PC-9 (cell line): Measurements from ENCODE around the gene PEX14. TPM values are rescaled to one million over a fixed set of nuclear protein-coding genes. Genes with fewer than 3 reads are reported as not detected.

Experiments used
- BruUV-seq: library from RNA; stranded (reverse); fragments of 400-500 nt; replicated peaks from 2 replicates; lab custom pipeline; 2021; lab: Mats Ljungman, UMichigan
- CTCF ChIA-PET: fragments of 300-600 bp; sonication (Branson Sonifier 250); formaldehyde crosslinking; loops from one replicate; lab custom pipeline; 2022; ENCODE audit warnings: antibody characterized with exemption; lab: Charles Lee
- POLR2A ChIA-PET: fragments of 300-600 bp; sonication (Branson Sonifier 250); formaldehyde crosslinking; loops from one replicate; lab custom pipeline; 2022; ENCODE audit warnings: antibody characterized with exemption; ENCODE audit not compliant: unreplicated experiment; lab: Charles Lee
- DNase-seq, 2 experiments: peaks; one replicate each; pipeline versions ENCODE4 v3.0.0 to v3.0.0-alpha.2; 2015 to 2022; ENCODE audit warnings: mixed read lengths in 1 of 2
- H2AFZ ChIP-seq: fragments of 200-600 bp; sonication (generic); 2 replicates; pipeline ENCODE4 v1.8.1; 2017; ENCODE audit warnings: antibody characterized with exemption
- H3F3A ChIP-seq: fragments of 200-600 bp; sonication (generic); 2 replicates; pipeline ENCODE4 v1.8.1; 2017; ENCODE audit warnings: antibody characterized with exemption, mild to moderate bottlenecking, low read depth; ENCODE audit not compliant: insufficient read depth
- H3K27ac ChIP-seq: fragments of 200-600 bp; sonication (generic); 2 replicates; pipeline ENCODE4 v1.6.1; 2016; ENCODE audit warnings: mixed run types
- H3K27me3 ChIP-seq: fragments of 200-600 bp; sonication (generic); 2 replicates; pipeline ENCODE4 v1.6.1; 2016; ENCODE audit warnings: low read depth, mixed run types; ENCODE audit not compliant: insufficient read depth
- H3K36me3 ChIP-seq: fragments of 200-600 bp; sonication (generic); 2 replicates; pipeline ENCODE4 v1.6.1; 2016; ENCODE audit warnings: low read depth, mixed run types
- H3K4me1 ChIP-seq: fragments of 200-600 bp; sonication (generic); replicated peaks from 2 replicates; pipeline ENCODE4 v1.6.1; 2016; ENCODE audit warnings: mixed run types; ENCODE audit not compliant: insufficient read depth
- H3K4me2 ChIP-seq: fragments of 200-600 bp; sonication (generic); 2 replicates; pipeline ENCODE4 v1.6.1; 2017; ENCODE audit warnings: mixed run types
- H3K4me3 ChIP-seq: fragments of 200-600 bp; sonication (generic); 2 replicates; pipeline ENCODE4 v1.6.1; 2016; ENCODE audit warnings: mixed run types
- H3K79me2 ChIP-seq: fragments of 200-600 bp; sonication (generic); 2 replicates; pipeline ENCODE4 v1.6.1; 2017; ENCODE audit warnings: low read depth, mixed run types
- H3K9me2 ChIP-seq: fragments of 200-600 bp; sonication (generic); 2 replicates; pipeline ENCODE4 v1.8.1; 2017; ENCODE audit warnings: mild to moderate bottlenecking; ENCODE audit not compliant: insufficient read depth
- H3K9me3 ChIP-seq: fragments of 200-600 bp; sonication (generic); 2 replicates; pipeline ENCODE4 v1.8.1; 2016; ENCODE audit warnings: low read depth; ENCODE audit not compliant: insufficient read depth
- H4K20me1 ChIP-seq: fragments of 200-600 bp; sonication (generic); 2 replicates; pipeline ENCODE4 v1.8.1; 2017; ENCODE audit not compliant: insufficient read depth
- EZH2 ChIP-seq: fragments of 200-600 bp; sonication (generic); IDR thresholded peaks from 2 replicates; pipeline ENCODE4 v1.8.0; 2017; ENCODE audit warnings: antibody characterized with exemption, low read depth
- intact Hi-C: fragments of 100-400 bp; cut with micrococcal nuclease; formaldehyde crosslinking; loops from one replicate; pipeline ENCODE4 v1.10.0; 2022; ENCODE audit not compliant: unreplicated experiment
- total RNA-seq: library from RNA; stranded (reverse); gene quantifications from 2 replicates; pipeline ENCODE4 v1.2.3, GENCODE V29; 2021
- TF ChIP-seq, protein P1 (sequence below): fragments of 200-600 bp; sonication (generic); conservative IDR thresholded peaks from 2 replicates; pipeline ENCODE4 v1.6.1; 2017; ENCODE audit warnings: mixed run types, antibody characterized with exemption, mild to moderate bottlenecking, moderate library complexity

PEX14 gene
- total RNA-seq, 1 experiment from 2014 or later, result 28.3 TPM

DNA sequence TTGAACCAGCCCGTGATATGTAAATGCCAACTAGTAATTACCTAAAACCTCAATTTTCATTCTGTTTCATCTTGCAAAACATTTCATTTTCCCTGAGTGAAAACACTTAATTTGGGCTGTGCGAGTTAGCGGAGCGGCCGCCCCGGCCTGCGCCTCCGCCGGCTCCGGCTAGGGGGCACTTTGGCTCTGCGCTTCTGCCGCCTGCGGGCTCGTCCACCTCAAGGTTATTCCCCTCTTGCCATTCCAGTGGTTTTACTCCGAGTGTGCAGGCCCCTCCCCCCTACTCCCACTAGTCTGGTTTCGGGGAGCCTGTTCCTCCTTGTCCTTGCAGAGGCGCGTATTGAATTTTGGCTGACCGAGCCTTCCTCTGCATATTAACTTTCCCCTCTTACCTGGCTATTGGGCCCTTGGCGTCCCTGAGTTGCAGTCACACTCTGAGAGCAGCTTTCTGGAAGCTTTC, 55.6 kb downstream of the PEX14 start:
- DNase-seq, result peak in 1 of 2 experiments; percentile 68
- intact Hi-C loops, result loop anchor here (1.0 to 5.0 kb wide), 3 partner anchors 69 to 336 kb away; no protein-coding TSS in a partner anchor
- Histone ChIP-seq H3K9me3 (no peaks in the 10 kb centered on the region), H3K4me2 (no peak overlapping the region), H3K9me2 (no peaks in the 10 kb centered on the region), H3K4me3 (no peak overlapping the region), H3K36me3 (no peaks in the 10 kb centered on the region), H2AFZ (no peak overlapping the region), H3K79me2 (peaks cover 17% of the 10 kb centered on the region), H3F3A (peaks cover 20% of the 10 kb centered on the region; the same call in 1 of the 2 replicates), H3K4me1 (peaks cover 25% of the 10 kb centered on the region), H3K27me3 (no peaks in the 10 kb centered on the region), H3K27ac (no peak overlapping the region), H4K20me1 (peaks cover 11% of the 10 kb centered on the region)
- CTCF ChIA-PET, result interaction anchor here (0.7 kb wide), 1 partner anchor 370 kb away, joined by 7 read pairs; no protein-coding TSS in a partner anchor
- no TSS peak for BruUV-seq
- POLR2A ChIA-PET, result no interaction called here
- TF ChIP-seq EZH2, result no peak
- TF ChIP-seq, protein P1, sequence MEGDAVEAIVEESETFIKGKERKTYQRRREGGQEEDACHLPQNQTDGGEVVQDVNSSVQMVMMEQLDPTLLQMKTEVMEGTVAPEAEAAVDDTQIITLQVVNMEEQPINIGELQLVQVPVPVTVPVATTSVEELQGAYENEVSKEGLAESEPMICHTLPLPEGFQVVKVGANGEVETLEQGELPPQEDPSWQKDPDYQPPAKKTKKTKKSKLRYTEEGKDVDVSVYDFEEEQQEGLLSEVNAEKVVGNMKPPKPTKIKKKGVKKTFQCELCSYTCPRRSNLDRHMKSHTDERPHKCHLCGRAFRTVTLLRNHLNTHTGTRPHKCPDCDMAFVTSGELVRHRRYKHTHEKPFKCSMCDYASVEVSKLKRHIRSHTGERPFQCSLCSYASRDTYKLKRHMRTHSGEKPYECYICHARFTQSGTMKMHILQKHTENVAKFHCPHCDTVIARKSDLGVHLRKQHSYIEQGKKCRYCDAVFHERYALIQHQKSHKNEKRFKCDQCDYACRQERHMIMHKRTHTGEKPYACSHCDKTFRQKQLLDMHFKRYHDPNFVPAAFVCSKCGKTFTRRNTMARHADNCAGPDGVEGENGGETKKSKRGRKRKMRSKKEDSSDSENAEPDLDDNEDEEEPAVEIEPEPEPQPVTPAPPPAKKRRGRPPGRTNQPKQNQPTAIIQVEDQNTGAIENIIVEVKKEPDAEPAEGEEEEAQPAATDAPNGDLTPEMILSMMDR, result no peak

DNA sequence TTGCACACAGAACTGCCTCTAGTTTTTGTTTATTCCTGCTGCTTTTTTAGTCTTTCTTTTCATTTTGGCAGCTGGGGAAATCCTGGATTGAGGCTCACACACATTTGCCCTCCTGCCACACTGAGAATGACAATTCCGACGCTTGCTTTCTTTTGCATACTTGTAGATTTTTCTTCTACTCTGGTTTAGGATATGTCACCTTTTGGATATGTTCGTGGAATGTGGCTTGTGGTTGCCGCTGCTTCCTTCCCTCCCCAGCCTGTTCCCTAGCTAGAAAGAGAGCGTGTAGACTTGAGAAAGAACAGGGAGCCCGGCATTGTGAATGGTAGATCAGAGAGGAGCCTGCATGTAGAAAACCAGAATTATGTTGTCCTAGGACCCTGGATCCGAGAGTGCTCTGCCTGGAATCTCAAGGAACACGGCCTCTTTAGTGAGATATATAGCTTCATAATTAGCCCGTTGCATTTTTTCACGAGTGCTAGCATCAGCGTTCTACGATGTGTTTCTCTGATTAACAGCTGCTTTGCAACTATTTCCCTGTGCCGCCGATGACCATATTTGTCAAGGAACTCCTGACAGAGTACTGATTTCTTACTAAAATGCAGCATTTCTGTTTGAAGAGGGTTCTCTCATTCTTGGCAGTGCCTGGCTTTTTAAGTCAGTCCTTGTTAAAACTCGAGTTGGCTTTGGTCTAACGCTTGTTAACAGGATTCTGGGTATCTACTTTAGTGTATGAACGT, 56.2 kb downstream of the PEX14 start:
- Histone ChIP-seq H4K20me1 (peaks cover 11% of the 10 kb centered on the region), H3K4me3 (no peak overlapping the region), H3K9me2 (no peaks in the 10 kb centered on the region), H3K27me3 (no peaks in the 10 kb centered on the region), H3K36me3 (no peaks in the 10 kb centered on the region), H3K27ac (no peak overlapping the region), H2AFZ (no peak overlapping the region), H3K9me3 (no peaks in the 10 kb centered on the region), H3F3A (peaks cover 20% of the 10 kb centered on the region; the same call in 1 of the 2 replicates), H3K79me2 (peaks cover 17% of the 10 kb centered on the region), H3K4me1 (peaks cover 25% of the 10 kb centered on the region), H3K4me2 (no peak overlapping the region)
- BruUV-seq, result no TSS peak
- POLR2A ChIA-PET, result no interaction called here
- TF ChIP-seq EZH2, result no peak
- TF ChIP-seq, protein P1, result no peak
- DNase-seq, result peak in 1 of 2 experiments; percentile 48
- intact Hi-C loops, result loop anchor here (1.0 to 5.0 kb wide), 3 partner anchors 68 to 336 kb away; no protein-coding TSS in a partner anchor
- CTCF ChIA-PET, result interaction anchor here (0.7 kb wide), 1 partner anchor 369 kb away, joined by 7 read pairs; no protein-coding TSS in a partner anchor

DNA sequence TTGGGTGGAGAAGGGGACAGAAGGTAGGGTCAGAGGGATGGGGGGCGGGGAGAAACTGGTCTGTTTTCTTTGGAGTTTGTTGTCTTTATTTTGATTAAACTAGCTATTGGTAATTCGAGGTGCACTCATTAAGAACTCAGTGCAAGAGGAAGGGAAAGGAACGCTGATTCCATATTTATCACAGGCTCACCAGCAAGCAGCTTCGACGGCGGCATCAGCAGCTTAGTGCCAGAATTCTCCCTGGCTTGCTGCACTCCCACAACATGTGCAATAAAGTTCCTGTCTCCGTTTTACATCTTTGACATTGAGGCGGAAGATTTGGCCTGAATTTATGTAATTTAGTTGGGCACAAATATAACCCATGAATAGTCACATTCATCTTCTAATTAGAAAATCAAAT, 57.6 kb downstream of the PEX14 start:
- DNase-seq, result no peak
- Histone ChIP-seq H3K4me3 (no peak overlapping the region), H3F3A (peaks cover 20% of the 10 kb centered on the region; the same call in 1 of the 2 replicates), H3K4me2 (no peak overlapping the region), H3K9me3 (no peaks in the 10 kb centered on the region), H3K36me3 (no peaks in the 10 kb centered on the region), H3K4me1 (peaks cover 25% of the 10 kb centered on the region), H2AFZ (no peak overlapping the region), H3K27ac (no peak overlapping the region), H3K27me3 (no peaks in the 10 kb centered on the region), H4K20me1 (peaks cover 11% of the 10 kb centered on the region), H3K9me2 (no peaks in the 10 kb centered on the region), H3K79me2 (peaks cover 12% of the 10 kb centered on the region)
- TF ChIP-seq, protein P1, result no peak
- TF ChIP-seq EZH2, result no peak
- intact Hi-C loops, result loop anchor here (5.0 kb wide), 1 partner anchor 160 kb away; no protein-coding TSS in a partner anchor
- no TSS peak for BruUV-seq
- ChIA-PET POLR2A (interaction anchor here (0.5 kb wide), 1 partner anchor 591 kb away, joined by 31 read pairs; no protein-coding TSS in a partner anchor), CTCF (no interaction called here)
